GM12865 (cell line): ENCODE data around the gene CARMIL1.

Source experiments
- DNase-seq: peaks from one replicate; pipeline ENCODE4 v3.0.0; 2010; ENCODE audit warnings: low read depth
- H3K4me3 ChIP-seq: 2 replicates; pipeline ENCODE4 v1.5.1; 2011; ENCODE audit warnings: mild to moderate bottlenecking, low read depth, low read length, control low read depth
- TF ChIP-seq, protein P1 (sequence below): IDR thresholded peaks from 2 replicates; pipeline ENCODE4 v1.5.1; 2011; ENCODE audit warnings: low read length, control low read depth, low read depth, inconsistent platforms; ENCODE audit not compliant: insufficient read depth; ENCODE audit errors: missing control alignments

Gene CARMIL1

DNA sequence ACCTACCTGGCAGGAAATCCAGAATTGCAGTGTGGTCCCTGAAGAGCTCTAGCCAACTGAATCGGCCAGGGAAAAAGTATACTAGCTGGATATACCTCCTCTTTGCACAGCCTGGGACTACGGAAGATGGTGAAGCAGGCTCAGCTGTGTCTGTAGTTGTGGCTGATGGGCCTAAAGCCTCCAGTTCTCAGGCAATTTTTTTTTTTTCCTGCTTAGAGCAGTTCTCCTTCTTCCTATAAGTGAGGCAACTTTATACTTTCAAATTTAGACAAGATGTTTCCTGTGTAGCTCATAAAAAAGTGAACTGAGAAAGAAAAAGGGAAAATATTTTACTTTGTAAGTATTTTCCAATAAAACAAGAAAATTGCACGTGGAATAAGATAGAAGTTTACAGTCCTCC, 172.9 kb downstream of the CARMIL1 start:
- DNase-seq = no peak
- TF ChIP-seq, protein P1, sequence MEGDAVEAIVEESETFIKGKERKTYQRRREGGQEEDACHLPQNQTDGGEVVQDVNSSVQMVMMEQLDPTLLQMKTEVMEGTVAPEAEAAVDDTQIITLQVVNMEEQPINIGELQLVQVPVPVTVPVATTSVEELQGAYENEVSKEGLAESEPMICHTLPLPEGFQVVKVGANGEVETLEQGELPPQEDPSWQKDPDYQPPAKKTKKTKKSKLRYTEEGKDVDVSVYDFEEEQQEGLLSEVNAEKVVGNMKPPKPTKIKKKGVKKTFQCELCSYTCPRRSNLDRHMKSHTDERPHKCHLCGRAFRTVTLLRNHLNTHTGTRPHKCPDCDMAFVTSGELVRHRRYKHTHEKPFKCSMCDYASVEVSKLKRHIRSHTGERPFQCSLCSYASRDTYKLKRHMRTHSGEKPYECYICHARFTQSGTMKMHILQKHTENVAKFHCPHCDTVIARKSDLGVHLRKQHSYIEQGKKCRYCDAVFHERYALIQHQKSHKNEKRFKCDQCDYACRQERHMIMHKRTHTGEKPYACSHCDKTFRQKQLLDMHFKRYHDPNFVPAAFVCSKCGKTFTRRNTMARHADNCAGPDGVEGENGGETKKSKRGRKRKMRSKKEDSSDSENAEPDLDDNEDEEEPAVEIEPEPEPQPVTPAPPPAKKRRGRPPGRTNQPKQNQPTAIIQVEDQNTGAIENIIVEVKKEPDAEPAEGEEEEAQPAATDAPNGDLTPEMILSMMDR = no peak
- no peak overlapping the region for H3K4me3 ChIP-seq

DNA sequence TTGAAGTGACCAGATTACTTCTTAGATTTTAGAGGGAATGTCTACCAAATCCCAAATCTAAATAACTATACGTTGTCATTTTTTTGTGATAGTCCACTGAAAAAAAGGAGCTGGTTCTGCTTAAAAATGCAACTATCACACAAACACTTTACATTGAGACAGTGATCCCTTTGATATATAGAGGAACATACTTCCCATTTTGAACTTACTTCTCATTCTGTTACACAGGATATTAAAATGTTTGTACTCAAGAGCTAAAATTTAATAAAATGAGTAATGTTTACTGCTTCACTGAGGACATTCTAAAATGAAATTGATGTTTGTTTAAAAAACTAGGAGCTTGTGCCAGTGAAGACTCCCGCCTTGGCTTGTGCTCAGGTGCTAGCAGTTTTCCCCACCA, 174.1 kb downstream of the CARMIL1 start:
- DNase-seq = no peak
- TF ChIP-seq, protein P1 = no peak
- no peak overlapping the region for H3K4me3 ChIP-seq

DNA sequence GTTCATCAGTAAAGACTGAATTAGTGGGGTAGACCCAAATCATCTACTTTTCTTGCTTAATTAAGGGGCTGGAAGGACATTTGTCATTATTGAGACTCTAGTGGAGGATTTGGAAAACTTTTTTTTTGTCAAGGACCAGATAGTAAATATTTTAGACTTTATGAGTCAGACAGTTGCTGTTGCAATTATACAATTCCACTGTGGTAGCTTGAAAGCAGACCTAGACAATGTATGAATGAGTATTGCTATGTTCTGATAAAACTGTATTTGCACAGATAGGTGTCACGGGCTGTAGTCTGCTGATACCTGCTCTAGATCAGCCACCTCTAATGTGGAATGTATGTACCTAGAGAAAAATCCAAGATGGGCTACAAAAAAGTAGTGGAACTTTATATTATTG, 175.0 kb downstream of the CARMIL1 start:
- H3K4me3 ChIP-seq = no peak overlapping the region
- DNase-seq = no peak
- TF ChIP-seq, protein P1 = no peak

DNA sequence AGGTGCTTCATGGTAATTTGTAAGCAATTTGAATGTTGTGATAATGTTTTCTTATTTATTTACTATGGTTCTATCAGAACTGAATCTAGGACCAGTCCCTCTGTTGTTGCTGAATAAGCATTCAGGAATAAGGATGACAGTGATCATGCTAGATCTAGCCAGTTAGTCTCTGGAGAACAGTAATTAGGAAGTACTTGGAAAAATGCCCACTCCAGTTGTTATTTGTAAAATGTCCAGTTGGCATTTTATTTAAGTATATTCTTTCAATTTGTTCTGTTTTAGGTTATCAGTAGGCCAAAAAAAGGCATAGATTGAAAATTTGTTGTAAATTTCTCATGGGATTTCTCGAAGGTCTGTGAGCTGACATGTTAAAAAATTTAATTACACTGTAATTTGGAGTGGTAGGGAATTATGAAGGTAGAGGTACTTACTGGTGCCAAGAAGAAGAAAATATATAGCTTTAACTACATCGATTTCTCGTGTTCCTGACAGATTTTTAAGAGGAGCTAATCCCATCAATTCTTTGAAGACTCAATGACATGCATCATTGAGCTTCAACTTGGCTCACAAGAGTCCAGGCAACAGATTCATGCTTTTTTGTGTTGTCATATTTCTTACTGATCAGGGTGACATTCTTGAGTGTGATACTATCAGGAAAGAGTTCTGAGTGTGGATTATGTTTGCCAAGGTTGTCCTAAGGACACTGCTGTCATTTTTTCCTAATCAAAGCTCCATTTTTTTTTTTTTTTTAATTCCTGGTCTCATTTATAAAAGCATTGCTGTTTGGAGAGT, 177.3 kb downstream of the CARMIL1 start:
- no peak for DNase-seq
- H3K4me3 ChIP-seq = no peak overlapping the region
- TF ChIP-seq, protein P1 = no peak

DNA sequence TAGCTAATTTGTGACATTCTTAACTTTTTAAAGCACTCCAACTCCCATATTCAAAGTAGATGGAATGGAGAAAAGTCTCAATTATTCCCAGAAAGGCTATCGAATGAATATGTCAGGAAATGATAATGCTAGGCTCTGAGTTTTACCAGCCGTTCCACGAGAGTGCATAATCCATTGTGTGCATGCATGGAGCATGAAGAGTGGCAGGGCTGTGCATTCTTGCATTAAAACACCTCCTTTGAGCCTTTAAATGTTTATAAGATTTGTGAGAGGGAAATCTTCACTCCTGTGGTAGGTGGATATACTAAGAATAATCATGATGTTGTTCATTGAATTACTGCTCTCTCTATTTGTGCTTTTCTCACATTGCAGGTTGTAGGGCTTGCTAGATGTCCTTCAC, 178.3 kb downstream of the CARMIL1 start:
- no peak overlapping the region for H3K4me3 ChIP-seq
- TF ChIP-seq, protein P1 = no peak
- DNase-seq = no peak

DNA sequence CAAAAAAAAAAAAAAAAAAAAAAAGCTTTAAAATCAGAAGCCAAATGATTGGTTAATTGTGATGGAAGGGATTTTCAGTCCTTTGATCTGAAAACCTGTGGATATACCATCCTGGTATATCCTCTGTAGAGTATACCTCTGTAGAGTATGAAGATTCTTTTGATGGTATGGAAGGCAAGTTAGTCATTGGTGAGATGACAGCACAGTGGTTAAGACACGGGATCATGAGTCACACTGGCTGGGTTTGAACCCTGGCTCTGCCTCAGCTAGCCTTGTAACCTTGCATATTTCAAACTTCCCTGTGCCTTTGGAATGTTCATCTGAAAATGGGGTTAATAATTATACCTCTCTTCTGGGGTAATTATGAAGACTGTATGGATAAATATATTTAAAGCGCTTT, 179.3 kb downstream of the CARMIL1 start:
- H3K4me3 ChIP-seq = no peak overlapping the region
- TF ChIP-seq, protein P1 = no peak
- no peak for DNase-seq
